ENCODE data around the gene E2F3.
A peak's percentile ranks its signal among the peaks of the same experiment; 100 is the strongest.
"Not testable (repeated sequence)": the region's sequence is repeated elsewhere in the genome, so short reads cannot be mapped to it uniquely, and the experiment has no call there.

E2F3 gene

GRCh38 chr6:20433929-20434328 lies 32.2 kb downstream of the E2F3 start:
- no peak for DNase-seq (ENCODE audit: low spot score)

GRCh38 chr6:20434766-20435165 lies 33.1 kb downstream of the E2F3 start:
- no peak for DNase-seq (ENCODE audit: low spot score)

GRCh38 chr6:20436719-20437118 lies 35.0 kb downstream of the E2F3 start:
- DNase-seq (ENCODE audit: low spot score), result no peak

- DNase-seq (ENCODE audit: low spot score), result no peak
Observed at GRCh38 chr6:20437639-20438038, 36.0 kb downstream of the E2F3 start.

- DNase-seq (ENCODE audit: low spot score), result no peak
Observed at GRCh38 chr6:20438462-20439070, 36.9 kb downstream of the E2F3 start.

- DNase-seq (ENCODE audit: low spot score), result no peak
Observed at GRCh38 chr6:20439558-20439957, 37.9 kb downstream of the E2F3 start.

- DNase-seq (ENCODE audit: low spot score), result no peak
Observed at GRCh38 chr6:20440296-20440695, 38.6 kb downstream of the E2F3 start.

- no peak for DNase-seq (ENCODE audit: low spot score)
Observed at GRCh38 chr6:20441236-20441635, 39.6 kb downstream of the E2F3 start.

- no peak for DNase-seq (ENCODE audit: low spot score)
Observed at GRCh38 chr6:20441921-20442320, 40.2 kb downstream of the E2F3 start.

GRCh38 chr6:20444786-20445271 lies 43.1 kb downstream of the E2F3 start:
- DNase-seq (ENCODE audit: low spot score), result no peak

- DNase-seq (ENCODE audit: low spot score), result no peak
Observed at GRCh38 chr6:20447157-20447556, 45.5 kb downstream of the E2F3 start.

- DNase-seq (ENCODE audit: low spot score), result no peak
Observed at GRCh38 chr6:20447581-20448132, 46.0 kb downstream of the E2F3 start.

- DNase-seq (ENCODE audit: low spot score), result no peak
Observed at GRCh38 chr6:20448828-20449227, 47.1 kb downstream of the E2F3 start.

- DNase-seq (ENCODE audit: low spot score), result peak; percentile 29
Observed at GRCh38 chr6:20454204-20454824, 52.6 kb downstream of the E2F3 start.

GRCh38 chr6:20455251-20455940 lies 53.7 kb downstream of the E2F3 start:
- DNase-seq (ENCODE audit: low spot score), result peak; percentile 8

- DNase-seq (ENCODE audit: low spot score), result no peak
Observed at GRCh38 chr6:20458027-20458894, 56.6 kb downstream of the E2F3 start.

- DNase-seq (ENCODE audit: low spot score), result no peak
Observed at GRCh38 chr6:20459682-20460081, 58.0 kb downstream of the E2F3 start.

- no peak for DNase-seq (ENCODE audit: low spot score)
Observed at GRCh38 chr6:20461576-20461975, 59.9 kb downstream of the E2F3 start.

- no peak for DNase-seq (ENCODE audit: low spot score)
Observed at GRCh38 chr6:20463396-20463795, 61.7 kb downstream of the E2F3 start.

GRCh38 chr6:20464041-20464440 lies 62.4 kb downstream of the E2F3 start:
- no peak for DNase-seq (ENCODE audit: low spot score)

GRCh38 chr6:20464847-20465246 lies 63.2 kb downstream of the E2F3 start:
- no peak for DNase-seq (ENCODE audit: low spot score)

GRCh38 chr6:20465616-20466015 lies 63.9 kb downstream of the E2F3 start:
- not testable (repeated sequence) for DNase-seq (ENCODE audit: low spot score)
